Measurements from ENCODE around the gene TIMM29. TPM values are rescaled to one million over a fixed set of nuclear protein-coding genes. Genes with fewer than 3 reads are reported as not detected.

The TIMM29 gene
- total and polyA plus RNA-seq, 2 of the 13 experiments (the other 11 are each of a cell fraction or from before 2014, with no cell fraction given), result 7.1 to 33.8 TPM

GRCh38 chr19:10960314-10961072, 31.9 kb downstream of the TIMM29 start, which contains the start of gene SMARCA4 (continued):
- no peak for TF ChIP-seq SOX6 (IDR thresholded peaks at IDR 0.05)
- TF ChIP-seq SOX6 (CRISPR knock-in tag; IDR thresholded peaks at IDR 0.05), result peak; percentile 31; the same call in 1 of the 2 replicates
- 0 out of 2 replicates have a peak, but pooled peaks have one; percentile 45 for TF ChIP-seq KDM3A (CRISPR knock-in tag; IDR thresholded peaks at IDR 0.05; ENCODE audit: low read depth)
- TF ChIP-seq ZNF543 (CRISPR knock-in tag; IDR thresholded peaks at IDR 0.05), result peak; percentile 69; the same call in 1 of the 2 replicates
- TF ChIP-seq ZNF713 (CRISPR knock-in tag; IDR thresholded peaks at IDR 0.05), result no peak
- no peak for TF ChIP-seq ZNF33A (CRISPR knock-in tag; IDR thresholded peaks at IDR 0.05; ENCODE audit: borderline replicate concordance)
- TF ChIP-seq TGIF2 (CRISPR knock-in tag; IDR thresholded peaks at IDR 0.05), result 0 out of 2 replicates have a peak, but pooled peaks have one; percentile 15
- 0 out of 2 replicates have a peak, but pooled peaks have one; percentile 32 for TF ChIP-seq ZNF672 (CRISPR knock-in tag; IDR thresholded peaks at IDR 0.05)
- no peak for TF ChIP-seq PLSCR1 (CRISPR knock-in tag; IDR thresholded peaks at IDR 0.05; ENCODE audit: borderline replicate concordance)
- peak; percentile 35; the same call in 1 of the 2 replicates for TF ChIP-seq ZNF782 (CRISPR knock-in tag; IDR thresholded peaks at IDR 0.05; ENCODE audit: borderline replicate concordance)

DNA sequence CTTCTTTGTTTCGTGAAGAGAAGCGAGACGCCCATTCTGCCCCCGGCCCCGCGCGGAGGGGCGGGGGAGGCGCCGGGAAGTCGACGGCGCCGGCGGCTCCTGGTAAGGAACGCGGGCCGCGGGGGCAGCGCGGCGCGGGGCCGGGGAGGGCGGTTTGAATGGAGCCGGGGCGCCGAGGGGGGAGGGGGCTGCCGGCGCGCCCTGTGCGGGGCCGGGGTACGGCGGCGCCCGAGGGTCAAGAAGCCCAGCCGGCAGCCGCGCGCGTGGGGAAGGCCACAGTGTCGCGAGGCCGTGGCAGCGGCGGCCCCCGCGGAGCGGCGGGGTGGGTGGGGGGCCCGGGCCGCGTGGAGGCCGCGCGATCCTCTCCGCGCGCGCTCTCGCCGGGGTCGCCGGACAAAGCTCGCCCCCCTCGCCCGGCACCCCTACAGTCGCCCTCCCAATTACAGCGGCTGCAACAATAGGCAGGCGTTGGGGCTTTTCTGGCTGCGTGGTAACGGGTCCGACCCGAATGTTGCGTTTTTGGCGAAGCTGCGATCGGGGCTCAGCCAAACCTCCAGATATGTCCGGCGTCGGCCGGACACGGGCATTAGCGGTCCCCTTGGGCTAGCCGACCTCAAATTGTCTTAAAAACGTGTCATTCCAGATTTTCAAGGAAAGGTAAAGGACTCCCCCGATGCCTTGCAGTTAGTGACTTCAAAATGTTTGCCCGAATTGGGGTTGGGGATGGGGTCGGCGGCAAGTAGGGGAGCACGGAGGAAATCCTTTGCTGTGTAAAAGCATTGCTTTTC, 32.7 kb downstream of the TIMM29 start:
- peak overlapping the region; percentile 93 for H3K4me2 ChIP-seq (ENCODE audit: low read depth, low read length)
- peaks cover 0 to 6% of the 10 kb centered on the region in 2 experiments; a peak in 1 of 5 replicates for H3K36me3 ChIP-seq (replicated peaks in 1 of 2; ENCODE audit: control insufficient read depth in 1 of 2, insufficient read depth in 2 of 2, low read length in 2 of 2)
- no peak for DNase-seq (ENCODE audit: low spot score)
- no peak for FAIRE-seq
- no peaks in the 10 kb centered on the region for H3K9me3 ChIP-seq (ENCODE audit: low read length)
- H2AFZ ChIP-seq (ENCODE audit: low read length), result no peak overlapping the region
- peak overlapping the region; percentile 74 to 97 (median 84) for H3K4me3 ChIP-seq (replicated peaks in 1 of 3; ENCODE audit: insufficient read depth in 1 of 3, low read depth in 2 of 3, low read length in 3 of 3)
- H3K9ac ChIP-seq (ENCODE audit: insufficient read depth, low read depth, low read length), result peak overlapping the region; percentile 85
- no peaks in the 10 kb centered on the region for H3K27me3 ChIP-seq (ENCODE audit: control insufficient read depth in 1 of 2, insufficient read depth in 2 of 2, low read length in 2 of 2)
- in situ Hi-C loops (cut with HindIII; ENCODE audit: extremely low pct_ligation_motif_present, low pct_unique_long_range_greater_than_20kb), result no loop called here
- intact Hi-C loops (cut with micrococcal nuclease; ENCODE audit: unreplicated experiment), result no loop called here
- WGBS (ENCODE audit: low lambda C conversion rate), result 2% methylated on average over 10 of the region's 92 CpGs
- H3K4me1 ChIP-seq (ENCODE audit: insufficient read depth, low read length), result peaks cover 43% of the 10 kb centered on the region
- peak overlapping the region; percentile 81 for H3K27ac ChIP-seq (ENCODE audit: extremely low read length, insufficient read depth, low read length)
- peak; percentile 30 for ATAC-seq
- CTCF ChIA-PET (ENCODE audit: low intra/inter-chr PET ratio, low total read pairs), result no interaction called here
- peaks cover 46% of the 10 kb centered on the region for H3K79me2 ChIP-seq (ENCODE audit: insufficient read depth, low read length)
- 0 out of 2 replicates have a peak, but pooled peaks cover 2% of the 10 kb centered on the region for H4K20me1 ChIP-seq (ENCODE audit: insufficient read depth, low read length)
- no TSS peak for BruUV-seq (replicated peaks)
- POLR2A ChIA-PET, result interaction anchor here (1.5 to 2.6 kb wide), 3 partner anchors 20 to 25 kb away, joined by 9 to 17 read pairs (median 10); no protein-coding TSS in a partner anchor
- TF ChIP-seq ELF4 (CRISPR knock-in tag; IDR thresholded peaks at IDR 0.05; ENCODE audit: borderline replicate concordance) (no peak), ZNF891 (CRISPR knock-in tag; IDR thresholded peaks at IDR 0.05) (0 out of 2 replicates have a peak, but pooled peaks have one; percentile 34), HNRNPLL (IDR thresholded peaks at IDR 0.05; ENCODE audit: low read depth, low read length, poor library complexity, severe bottlenecking) (peak; percentile 10), SNAI1 (CRISPR knock-in tag; IDR thresholded peaks at IDR 0.05; ENCODE audit: borderline replicate concordance) (0 out of 2 replicates have a peak, but pooled peaks have one; percentile 3), RARG (CRISPR knock-in tag; IDR thresholded peaks at IDR 0.05; ENCODE audit: low read depth) (no peak), MED1 (CRISPR knock-in tag; IDR thresholded peaks at IDR 0.05) (no peak), ZNF207 (IDR thresholded peaks at IDR 0.05; ENCODE audit: borderline replicate concordance) (no peak), ZNF619 (CRISPR knock-in tag; IDR thresholded peaks at IDR 0.05) (no peak), TOE1 (CRISPR knock-in tag; IDR thresholded peaks at IDR 0.05) (no peak), REL (CRISPR knock-in tag; conservative IDR thresholded peaks at IDR 0.05) (no peak), SCMH1 (CRISPR knock-in tag; IDR thresholded peaks at IDR 0.05; ENCODE audit: borderline replicate concordance) (no peak), RBFOX2 (IDR thresholded peaks at IDR 0.05; ENCODE audit: low read depth, low read length) (peak; percentile 47), KMT2B (CRISPR knock-in tag; IDR thresholded peaks at IDR 0.05) (0 out of 2 replicates have a peak, but pooled peaks have one; percentile 24)

All from HepG2 (cell line).